Hepatocyte (in vitro differentiated cells): Measurements from ENCODE around the gene KHDRBS1. TPM values are rescaled to one million over a fixed set of nuclear protein-coding genes. Genes with fewer than 3 reads are reported as not detected.
"Not testable (repeated sequence)": the region's sequence is repeated elsewhere in the genome, so short reads cannot be mapped to it uniquely, and the experiment has no call there.

Source experiments
- DNase-seq: peaks from one replicate; pipeline ENCODE4 v3.0.0-alpha.2; 2016; ENCODE audit warnings: low spot score
- H2AFZ ChIP-seq: fragments of 200-600 bp; sonication (generic); 2 replicates; pipeline ENCODE4 v1.6.0; 2016; ENCODE audit warnings: antibody characterized with exemption, mild to moderate bottlenecking
- H3K27ac ChIP-seq: fragments of 200-600 bp; sonication (generic); 2 replicates; pipeline ENCODE4 v1.5.1; 2016; ENCODE audit warnings: mild to moderate bottlenecking
- H3K27me3 ChIP-seq: fragments of 200-600 bp; sonication (generic); 2 replicates; pipeline ENCODE4 v1.6.1; 2016
- H3K36me3 ChIP-seq: fragments of 200-600 bp; sonication (generic); replicated peaks from 2 replicates; pipeline ENCODE4 v1.5.1; 2016; ENCODE audit warnings: low read depth; ENCODE audit not compliant: insufficient read depth
- H3K4me1 ChIP-seq: fragments of 200-600 bp; sonication (generic); 2 replicates; pipeline ENCODE4 v1.5.1; 2016; ENCODE audit warnings: mild to moderate bottlenecking, moderate library complexity; ENCODE audit not compliant: insufficient read depth
- H3K4me2 ChIP-seq: fragments of 200-600 bp; sonication (generic); 2 replicates; pipeline ENCODE4 v1.6.0; 2016
- H3K4me3 ChIP-seq: fragments of 200-600 bp; sonication (generic); 2 replicates; pipeline ENCODE4 v1.5.1; 2016; ENCODE audit warnings: mild to moderate bottlenecking
- H3K79me2 ChIP-seq: fragments of 200-600 bp; sonication (generic); 2 replicates; pipeline ENCODE4 v1.6.0; 2017; ENCODE audit warnings: mild to moderate bottlenecking
- H3K9me2 ChIP-seq: fragments of 200-600 bp; sonication (generic); replicated peaks from 2 replicates; pipeline ENCODE4 v1.6.0; 2017; ENCODE audit warnings: mild to moderate bottlenecking; ENCODE audit not compliant: insufficient read depth
- H3K9me3 ChIP-seq: fragments of 200-600 bp; sonication (generic); 2 replicates; pipeline ENCODE4 v1.5.1; 2016; ENCODE audit warnings: low read depth, mild to moderate bottlenecking
- H4K20me1 ChIP-seq: fragments of 200-600 bp; sonication (generic); 2 replicates; pipeline ENCODE4 v1.6.0; 2016; ENCODE audit warnings: mild to moderate bottlenecking; ENCODE audit not compliant: insufficient read depth, poor library complexity, severe bottlenecking
- CTCF ChIP-seq: fragments of 200-600 bp; sonication (generic); IDR thresholded peaks from 2 replicates; pipeline ENCODE4 v1.5.1; 2016; ENCODE audit warnings: antibody characterized with exemption, mild to moderate bottlenecking; ENCODE audit not compliant: poor library complexity
- EZH2 ChIP-seq: fragments of 200-600 bp; sonication (generic); IDR thresholded peaks from 2 replicates; pipeline ENCODE4 v1.6.1; 2016; ENCODE audit warnings: antibody characterized with exemption, mild to moderate bottlenecking, borderline replicate concordance
- EZH2phosphoT487 ChIP-seq: fragments of 200-600 bp; sonication (generic); IDR thresholded peaks from one replicate; pipeline ENCODE4 v1.6.1; 2018; ENCODE audit warnings: antibody characterized with exemption, mild to moderate bottlenecking, low read depth, moderate library complexity; ENCODE audit not compliant: unreplicated experiment, severe bottlenecking
- WGBS: methylation state at CpG from one replicate; pipeline ENCODE4 v1.1.6; 2016; ENCODE audit warnings: low lambda C conversion rate; ENCODE audit errors: missing lambda C conversion rate; 5-methylcytosine and 5-hydroxymethylcytosine counted together
- polyA plus RNA-seq: library from polyadenylated mRNA; unstranded; fragments of >200 nt; fragmentation: Nextera tagmentation; extraction: Ambion mirVana; gene quantifications from 2 replicates; pipeline ENCODE4 v1.2.1, GENCODE V29; 2016
- total RNA-seq: library from RNA; depleted of rRNA; stranded (reverse); fragments of >200 nt; gene quantifications from 2 replicates; pipeline ENCODE4 v1.2.3, GENCODE V29; 2014

Gene KHDRBS1
- total and polyA plus RNA-seq, 2 experiments from 2014 or later = 81.9 to 98.7 TPM

- Histone ChIP-seq H3K27ac (no peak overlapping the region), H3K27me3 (no peaks in the 10 kb centered on the region), H3K4me1 (no peaks in the 10 kb centered on the region), H3K4me2 (no peak overlapping the region), H3K4me3 (no peak overlapping the region), H2AFZ (no peak overlapping the region), H3K9me3 (no peaks in the 10 kb centered on the region), H3K9me2 (no peaks in the 10 kb centered on the region), H4K20me1 (no peaks in the 10 kb centered on the region), H3K79me2 (no peaks in the 10 kb centered on the region), H3K36me3 (no peaks in the 10 kb centered on the region)
- 62% methylated on average over 3 of the region's 3 CpGs for WGBS
- TF ChIP-seq EZH2 (no peak), CTCF (no peak), EZH2phosphoT487 (no peak)
- DNase-seq = no peak
Observed at GRCh38 chr1:31995263-31995662, 18.4 kb upstream of the KHDRBS1 start.

- H3K79me2 ChIP-seq, H3K4me1 ChIP-seq, H3K9me3 ChIP-seq, H3K27ac ChIP-seq, DNase-seq, H2AFZ ChIP-seq, H3K4me2 ChIP-seq, H3K9me2 ChIP-seq, H3K4me3 ChIP-seq, H3K27me3 ChIP-seq, H3K36me3 ChIP-seq, H4K20me1 ChIP-seq: not testable (repeated sequence)
- WGBS = 93% methylated on average over 5 of the region's 5 CpGs
Observed at GRCh38 chr1:31996121-31996520, 17.5 kb upstream of the KHDRBS1 start.

GRCh38 chr1:32001863-32002262 lies 11.8 kb upstream of the KHDRBS1 start:
- TF ChIP-seq EZH2 = no peak
- TF ChIP-seq EZH2phosphoT487 = no peak
- TF ChIP-seq CTCF = no peak
- Histone ChIP-seq H3K9me3 (no peaks in the 10 kb centered on the region), H3K4me1 (no peaks in the 10 kb centered on the region), H3K4me3 (no peak overlapping the region), H4K20me1 (no peaks in the 10 kb centered on the region), H3K4me2 (no peak overlapping the region), H3K79me2 (no peaks in the 10 kb centered on the region), H3K27ac (no peak overlapping the region), H3K9me2 (no peaks in the 10 kb centered on the region), H2AFZ (no peak overlapping the region), H3K27me3 (no peaks in the 10 kb centered on the region), H3K36me3 (no peaks in the 10 kb centered on the region)
- no peak for DNase-seq
- 91% methylated on average over 5 of the region's 5 CpGs for WGBS

- not testable (repeated sequence) for H3K4me3 ChIP-seq, H3K4me1 ChIP-seq, H3K9me2 ChIP-seq, H3K4me2 ChIP-seq, H3K36me3 ChIP-seq, H3K27ac ChIP-seq, H3K9me3 ChIP-seq, DNase-seq, H2AFZ ChIP-seq, H3K79me2 ChIP-seq, H4K20me1 ChIP-seq, H3K27me3 ChIP-seq
- WGBS = 76% methylated on average over 4 of the region's 4 CpGs
Observed at GRCh38 chr1:32002285-32002684, 11.4 kb upstream of the KHDRBS1 start.

GRCh38 chr1:32005522-32005921 lies 8.1 kb upstream of the KHDRBS1 start:
- H3K27me3 ChIP-seq = no peaks in the 10 kb centered on the region
- H3K4me3 ChIP-seq = no peak overlapping the region
- 95% methylated on average over 3 of the region's 3 CpGs for WGBS
- no peak for DNase-seq
- H3K4me1 ChIP-seq = no peaks in the 10 kb centered on the region
- H3K4me2 ChIP-seq = no peak overlapping the region
- H3K27ac ChIP-seq = no peak overlapping the region
- H4K20me1 ChIP-seq = no peaks in the 10 kb centered on the region
- no peaks in the 10 kb centered on the region for H3K9me2 ChIP-seq
- H3K79me2 ChIP-seq = no peaks in the 10 kb centered on the region
- TF ChIP-seq EZH2phosphoT487 (no peak), CTCF (no peak), EZH2 (no peak)
- no peaks in the 10 kb centered on the region for H3K36me3 ChIP-seq
- H3K9me3 ChIP-seq = no peaks in the 10 kb centered on the region
- H2AFZ ChIP-seq = no peak overlapping the region
